ENCODE data around the gene PRSS23.

- TF ChIP-seq, protein P1, sequence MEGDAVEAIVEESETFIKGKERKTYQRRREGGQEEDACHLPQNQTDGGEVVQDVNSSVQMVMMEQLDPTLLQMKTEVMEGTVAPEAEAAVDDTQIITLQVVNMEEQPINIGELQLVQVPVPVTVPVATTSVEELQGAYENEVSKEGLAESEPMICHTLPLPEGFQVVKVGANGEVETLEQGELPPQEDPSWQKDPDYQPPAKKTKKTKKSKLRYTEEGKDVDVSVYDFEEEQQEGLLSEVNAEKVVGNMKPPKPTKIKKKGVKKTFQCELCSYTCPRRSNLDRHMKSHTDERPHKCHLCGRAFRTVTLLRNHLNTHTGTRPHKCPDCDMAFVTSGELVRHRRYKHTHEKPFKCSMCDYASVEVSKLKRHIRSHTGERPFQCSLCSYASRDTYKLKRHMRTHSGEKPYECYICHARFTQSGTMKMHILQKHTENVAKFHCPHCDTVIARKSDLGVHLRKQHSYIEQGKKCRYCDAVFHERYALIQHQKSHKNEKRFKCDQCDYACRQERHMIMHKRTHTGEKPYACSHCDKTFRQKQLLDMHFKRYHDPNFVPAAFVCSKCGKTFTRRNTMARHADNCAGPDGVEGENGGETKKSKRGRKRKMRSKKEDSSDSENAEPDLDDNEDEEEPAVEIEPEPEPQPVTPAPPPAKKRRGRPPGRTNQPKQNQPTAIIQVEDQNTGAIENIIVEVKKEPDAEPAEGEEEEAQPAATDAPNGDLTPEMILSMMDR (IDR thresholded peaks at IDR 0.05) = no peak
- TF ChIP-seq POLR2A (IDR thresholded peaks at IDR 0.05; ENCODE audit: low read depth) (no peak), POLR2AphosphoS5 (IDR thresholded peaks at IDR 0.05) (no peak), EP300 (IDR thresholded peaks at IDR 0.05) (no peak)
Measured at GRCh38 chr11:86784241-86784681, 16.1 kb upstream of the PRSS23 start.

Measured in esophagus muscularis mucosa (tissue), 4 donors.